ENCODE measurements around the gene TRRAP.
"Not testable (repeated sequence)": the region's sequence is repeated elsewhere in the genome, so short reads cannot be mapped to it uniquely, and the experiment has no call there.

TRRAP gene

GRCh38 chr7:98878365-98879197 lies at the start of gene TRRAP:
Gene TRRAP (plus strand): TSS chr7:98878532. CDS start chr7:98881151, 2,619 bp downstream.
- peak; percentile 45 to 66 for DNase-seq

DNA sequence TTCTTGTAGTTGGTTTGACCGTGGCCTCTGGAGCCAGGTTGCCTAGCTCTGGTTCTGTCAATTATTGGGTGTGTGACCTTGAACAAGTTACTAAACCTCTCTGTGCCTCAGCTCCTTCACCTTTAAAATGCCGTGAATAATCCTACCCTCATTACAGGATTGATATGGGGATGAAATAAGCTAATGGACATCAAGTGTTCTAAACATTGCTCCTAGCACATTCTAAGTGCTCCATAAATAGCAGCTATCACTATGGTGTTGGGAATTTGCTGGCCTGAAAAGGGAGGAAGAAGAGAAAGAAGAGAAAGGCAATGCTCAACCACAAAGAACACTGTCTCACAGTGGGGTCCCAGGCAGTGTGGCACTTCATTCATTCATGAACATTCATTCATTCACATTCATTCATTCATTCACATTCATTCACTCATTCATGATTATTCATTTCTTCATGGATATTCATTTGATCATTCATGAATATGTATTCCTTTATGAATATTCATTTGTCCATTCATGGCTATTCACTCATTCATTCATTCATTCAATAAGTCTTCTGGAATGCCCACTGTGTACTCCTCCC lies 47.3 kb upstream of the TRRAP start:
- no peak for DNase-seq

- DNase-seq: peak in 1 of 2 donors; percentile 1
These were observed 46.6 kb upstream of the TRRAP start for GRCh38 chr7:98831641-98832221.

- no peak for DNase-seq
These were observed 45.3 kb upstream of the TRRAP start for GRCh38 chr7:98833022-98833421.

DNA sequence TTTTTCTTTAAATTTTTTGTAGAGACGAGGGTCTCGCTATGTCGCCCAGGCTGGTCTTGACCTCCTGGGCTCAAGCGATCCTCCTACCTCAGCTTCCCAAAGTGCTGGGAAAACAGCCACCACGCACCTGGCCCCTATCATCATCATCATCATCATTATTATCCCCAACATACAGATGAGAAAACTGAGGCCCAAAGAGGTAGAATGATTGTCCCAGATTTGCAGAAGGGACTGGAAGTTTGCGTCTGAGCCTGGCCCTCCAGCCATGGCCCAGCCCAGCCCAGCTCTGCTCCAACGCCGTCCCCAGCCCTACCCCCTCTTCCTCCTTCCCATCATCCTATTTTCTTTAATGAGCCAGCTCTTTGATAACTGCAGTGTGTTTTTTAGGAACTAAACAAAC lies 43.4 kb upstream of the TRRAP start:
- DNase-seq: no peak

DNA sequence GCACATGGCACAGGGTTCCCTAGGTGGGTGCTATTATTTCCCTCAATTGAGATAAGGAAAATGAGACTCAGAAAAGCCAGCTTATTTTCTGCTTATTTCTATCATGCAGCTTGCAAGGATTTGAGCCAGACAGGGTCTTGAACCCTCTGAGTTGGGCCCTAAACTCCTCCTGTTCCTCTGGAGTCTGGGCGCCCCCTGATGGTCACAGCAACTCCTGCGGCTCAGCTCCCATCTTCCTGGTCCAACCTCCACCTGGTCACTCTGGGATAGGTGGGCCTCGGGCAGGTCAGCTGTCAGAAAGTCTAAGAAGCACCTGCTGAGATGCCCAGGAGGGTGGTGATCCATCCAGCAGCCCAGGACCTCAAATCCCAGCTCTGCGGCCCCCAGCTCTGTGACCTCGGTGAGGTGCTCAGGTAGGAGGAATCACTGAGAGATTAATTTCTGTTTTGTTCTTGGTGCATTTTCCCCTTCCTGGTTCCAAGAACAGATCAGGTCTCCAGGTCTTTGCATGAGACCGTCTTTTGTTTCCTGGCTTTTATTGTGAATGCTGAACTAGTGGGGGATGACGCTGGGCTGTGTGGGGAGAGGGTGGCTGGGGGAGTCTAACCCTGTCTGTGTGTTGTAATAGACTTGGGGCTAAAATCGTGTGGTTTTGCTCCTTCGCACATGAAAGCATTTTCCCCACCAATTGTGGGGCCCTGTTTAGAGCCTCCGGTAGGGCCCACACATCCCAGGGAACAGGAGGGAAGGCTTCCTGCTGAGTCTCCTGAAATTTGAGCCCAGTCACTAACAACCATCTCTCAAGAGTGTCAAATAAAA lies 41.3 kb upstream of the TRRAP start:
- no peak for DNase-seq

DNA sequence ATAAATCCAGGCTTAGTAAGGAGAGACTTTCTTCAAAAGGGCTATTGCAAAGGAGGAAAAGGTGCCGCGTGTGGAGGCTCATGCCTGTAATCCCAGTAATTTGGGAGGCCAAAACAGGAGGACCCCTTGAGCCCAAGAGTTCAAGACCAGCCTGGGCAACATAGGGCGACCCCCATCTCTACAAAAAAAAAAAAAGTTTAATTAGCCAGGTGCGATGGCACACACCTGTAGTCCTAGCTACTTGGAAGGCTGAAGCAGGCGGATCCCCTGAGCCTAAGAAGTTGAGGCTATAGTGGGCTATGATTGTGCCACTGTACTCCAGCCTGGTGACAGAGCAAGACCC lies 40.7 kb upstream of the TRRAP start:
- no peak for DNase-seq

DNA sequence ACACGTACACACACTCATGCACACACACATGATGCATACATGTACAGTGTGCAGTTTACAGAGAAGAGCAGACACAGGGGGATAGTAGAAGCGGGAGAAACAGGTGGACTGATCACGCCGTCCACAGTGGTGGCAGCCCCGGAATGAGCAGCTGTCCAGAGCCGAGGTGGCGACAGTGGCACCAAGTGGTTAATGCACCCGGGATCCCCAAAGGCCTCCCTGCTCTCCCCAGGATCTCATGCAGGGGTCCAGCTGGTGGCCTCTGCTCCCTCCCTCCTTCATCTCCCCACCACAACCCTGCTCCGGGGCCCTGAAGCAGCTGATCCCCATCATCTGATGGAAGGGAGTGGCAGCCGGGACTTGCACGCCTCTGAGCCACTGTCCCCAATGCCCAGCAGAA lies 38.2 kb upstream of the TRRAP start:
- no peak for DNase-seq

GRCh38 chr7:98840722-98841121 lies 37.6 kb upstream of the TRRAP start:
- no peak for DNase-seq

DNA sequence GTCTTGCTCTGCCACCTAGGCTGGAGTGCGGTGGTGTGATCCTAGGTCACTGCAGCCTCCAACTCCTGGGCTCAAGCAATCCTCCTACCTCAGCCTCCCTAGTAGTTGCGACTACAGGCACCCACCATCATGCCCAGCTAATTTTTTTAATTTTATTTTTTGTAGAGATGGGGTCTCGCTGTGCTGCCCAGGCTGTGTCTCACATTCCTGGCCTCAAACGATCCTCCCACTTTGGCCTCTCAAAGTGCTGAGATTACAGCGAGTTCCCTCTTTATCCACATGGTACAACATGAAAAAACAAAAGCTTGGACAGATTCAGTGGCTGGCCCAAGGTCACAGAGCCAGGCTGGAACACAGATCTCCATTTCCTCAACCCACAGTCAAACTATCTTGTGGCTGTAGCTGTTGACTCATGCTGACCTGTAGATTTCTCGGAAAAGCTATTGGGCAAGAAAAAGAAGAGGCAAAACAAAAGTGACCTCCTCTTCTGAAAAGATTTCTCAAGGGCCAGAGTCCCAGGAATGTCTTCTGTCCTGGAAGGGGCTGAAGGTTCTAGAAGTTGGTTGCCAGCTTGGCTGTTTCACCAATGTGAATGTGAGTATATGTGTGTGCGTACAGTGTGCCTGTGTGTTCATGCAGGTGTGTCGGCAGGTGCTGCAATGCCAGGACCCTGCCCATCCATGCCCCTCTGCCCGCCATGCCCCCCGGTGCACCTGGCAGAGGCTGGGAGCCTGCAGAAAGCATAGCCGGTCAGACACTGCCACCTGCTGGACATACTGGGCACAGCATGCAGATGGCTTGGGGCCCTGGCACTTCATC lies 36.9 kb upstream of the TRRAP start:
- DNase-seq: peak; percentile 33 to 34

DNA sequence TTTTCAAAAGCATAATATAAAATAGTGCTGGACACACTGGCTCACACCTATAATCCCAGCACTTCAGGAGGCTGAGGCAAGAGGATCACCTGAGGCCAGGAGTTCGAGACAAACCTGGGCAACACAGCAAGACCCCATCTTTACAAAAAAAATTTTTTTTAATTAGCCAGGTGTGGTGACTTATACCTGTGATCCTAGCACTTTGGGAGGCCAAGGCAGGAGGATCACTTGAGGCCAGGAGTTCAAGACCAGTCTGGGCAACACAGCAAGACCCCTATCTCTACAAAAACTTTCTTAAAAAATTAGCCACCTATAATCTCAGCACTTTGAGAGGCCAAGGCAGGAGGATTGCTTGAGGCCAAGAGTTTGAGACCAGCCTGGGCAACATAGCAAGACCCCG lies 35.8 kb upstream of the TRRAP start:
- DNase-seq: not testable (repeated sequence)

- no peak for DNase-seq
These were observed 29.4 kb upstream of the TRRAP start for GRCh38 chr7:98848918-98849317.

GRCh38 chr7:98852826-98853225 lies 25.5 kb upstream of the TRRAP start:
- DNase-seq: no peak

GRCh38 chr7:98855610-98856422 lies 22.5 kb upstream of the TRRAP start:
- DNase-seq: no peak

- no peak for DNase-seq
These were observed 18.3 kb upstream of the TRRAP start for GRCh38 chr7:98860071-98860470.

DNA sequence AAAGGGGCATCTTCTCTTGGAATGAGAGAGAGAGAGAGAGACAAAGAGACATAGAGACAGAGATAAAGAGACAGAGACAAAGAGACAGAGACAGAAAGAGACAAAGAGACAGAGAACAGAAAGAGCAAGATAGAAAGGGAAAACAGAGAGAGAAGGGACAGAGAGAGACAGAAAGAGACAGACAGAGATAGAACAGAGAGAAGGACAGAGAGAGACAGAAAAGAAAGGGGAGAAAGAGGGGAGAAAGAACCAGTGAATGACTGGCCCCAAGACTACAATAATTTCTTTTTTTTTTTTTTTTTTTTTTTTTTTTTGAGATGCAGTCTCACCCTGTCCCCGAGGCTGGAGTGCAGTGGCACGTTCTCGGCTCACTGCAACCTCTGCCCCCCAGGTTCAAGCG lies 16.1 kb upstream of the TRRAP start:
- no peak for DNase-seq

DNA sequence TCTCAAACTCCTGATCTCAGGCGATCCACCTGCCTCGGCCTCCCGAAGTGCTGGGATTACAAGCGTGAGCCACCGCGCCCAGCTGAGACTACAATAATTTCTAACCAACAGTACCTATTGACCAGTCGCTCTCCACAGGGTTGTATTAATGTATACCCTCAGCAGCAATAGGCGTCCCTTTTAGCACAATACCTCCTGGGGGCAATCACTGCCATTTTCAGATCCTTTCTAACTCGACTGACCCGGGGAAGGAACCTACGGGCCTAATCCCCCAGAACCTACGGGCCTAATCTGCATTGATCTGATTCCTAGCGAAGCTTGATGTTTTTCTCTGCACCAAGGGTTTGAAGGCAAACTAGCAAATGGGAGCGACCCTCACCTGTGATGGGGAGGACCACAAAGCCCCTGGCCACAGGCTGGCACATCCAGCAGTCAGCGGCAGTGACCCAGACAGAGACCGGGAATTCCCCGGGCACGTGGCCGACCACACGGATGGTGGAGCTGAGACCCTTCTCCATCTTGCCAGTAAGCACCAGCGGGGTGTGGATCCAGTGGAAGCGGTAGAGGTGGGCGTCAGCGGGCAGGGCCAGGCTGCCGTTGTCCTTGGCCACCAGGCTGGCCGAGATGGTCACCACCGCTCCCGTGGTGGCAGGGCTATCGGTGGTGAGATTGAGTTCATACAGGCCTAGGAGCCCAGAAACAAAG lies 15.5 kb upstream of the TRRAP start:
- DNase-seq: no peak

- no peak for DNase-seq
These were observed 14.7 kb upstream of the TRRAP start for GRCh38 chr7:98863601-98864000.

DNA sequence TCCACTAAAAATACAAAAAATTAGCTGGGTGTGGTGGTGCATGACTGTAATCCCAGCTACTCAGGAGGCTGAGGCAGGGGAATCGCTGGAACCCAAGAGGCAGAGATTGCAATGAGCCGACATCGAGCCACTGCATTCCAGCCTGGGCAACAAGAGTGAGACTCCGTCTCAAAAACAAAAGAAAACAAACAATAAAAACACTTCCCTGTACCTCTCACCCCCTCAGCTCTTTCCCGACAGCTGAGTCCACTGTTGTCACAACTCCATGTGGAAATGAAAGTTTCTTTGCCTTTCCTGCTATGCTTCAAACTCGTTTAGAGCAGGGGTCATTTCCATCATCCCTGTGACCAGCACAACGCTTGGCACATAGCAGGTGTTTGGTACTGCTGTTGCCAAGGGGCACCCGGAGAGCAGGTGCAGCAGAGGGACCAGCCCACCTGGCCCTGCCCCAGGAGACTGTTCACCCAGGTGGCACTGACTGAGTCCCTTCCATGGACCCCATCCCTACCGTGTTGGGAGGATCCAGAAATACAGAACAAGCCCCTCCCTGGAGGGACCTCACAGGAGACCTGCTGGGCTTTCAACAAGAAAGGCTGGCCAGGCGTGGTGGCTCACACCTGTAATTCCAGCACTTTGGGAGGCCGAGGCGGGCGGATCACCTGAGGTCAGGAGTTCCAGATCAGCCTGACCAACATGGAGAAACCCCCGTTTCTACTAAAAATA lies 13.4 kb upstream of the TRRAP start:
- DNase-seq: no peak

- DNase-seq: no peak
These were observed 12.0 kb upstream of the TRRAP start for GRCh38 chr7:98866351-98866750.
